Body of pancreas (tissue), 4 donors: ENCODE measurements around the gene AURKA. TPM values are rescaled to one million over a fixed set of nuclear protein-coding genes. Genes with fewer than 3 reads are reported as not detected.

Source experiments
- ATAC-seq: fragments of 150-250 bp; one replicate; pipeline ENCODE4 v1.9.1; 2016
- DNase-seq, 4 donors: peaks; one replicate each; pipeline ENCODE4 v3.0.0-alpha.2; 2019
- H3K27ac ChIP-seq, 4 donors: fragments of 200-600 bp; sonication (generic); 1 replicate in 3 of 4; 2 replicates in 1 of 4; pipeline versions ENCODE4 v1.5.1 to v1.6.1; 2016 to 2019; ENCODE audit warnings: mild to moderate bottlenecking in 1 of 4, mixed read lengths in 1 of 4, moderate library complexity in 1 of 4
- H3K27me3 ChIP-seq, 2 donors: fragments of 200-600 bp; sonication (generic); one replicate each; pipeline ENCODE4 v1.6.0; 2016; ENCODE audit warnings: mild to moderate bottlenecking in 1 of 2
- H3K36me3 ChIP-seq, 2 donors: fragments of 200-600 bp; sonication (generic); replicated peaks in 1 of 2; 2 replicates each; pipeline ENCODE4 v1.5.1; 2016; ENCODE audit warnings: low read depth in 2 of 2; ENCODE audit not compliant: insufficient read depth in 1 of 2
- H3K4me1 ChIP-seq: fragments of 200-600 bp; sonication (generic); one replicate; pipeline ENCODE4 v1.6.0; 2016
- H3K4me3 ChIP-seq, 2 donors: fragments of 200-600 bp; sonication (generic); 1 replicate in 1 of 2; 2 replicates in 1 of 2; pipeline ENCODE4 v1.5.1; 2016 to 2019
- H3K9me3 ChIP-seq, 3 donors: fragments of 200-600 bp; sonication (generic); 1 replicate in 2 of 3; 2 replicates in 1 of 3; pipeline ENCODE4 v1.5.1; 2016
- POLR2A ChIP-seq, 3 donors: fragments of 450-650 bp; IDR thresholded peaks; one replicate each; pipeline ENCODE4 v1.6.1; 2016; ENCODE audit warnings: antibody characterized with exemption in 3 of 3, mild to moderate bottlenecking in 2 of 3
- WGBS, 2 donors: methylation state at CpG; one replicate each; pipeline ENCODE4 v1.1.5; 2017; 5-methylcytosine and 5-hydroxymethylcytosine counted together
- intact Hi-C: fragments of 100-400 bp; cut with DNase I; formaldehyde crosslinking; loops from one replicate; pipeline ENCODE4 v1.15.1; 2023
- total RNA-seq, 2 donors: library from RNA; depleted of rRNA; stranded (reverse); fragments of >200 nt; gene quantifications; one replicate each; pipeline ENCODE4 v1.1.0, GENCODE V29; 2016
- TF ChIP-seq, protein P1 (sequence below), 7 experiments: fragments of 450-650 bp in 4 of 7; fragments of 200-600 bp in 3 of 7; sonication (generic) in 3 of 7; IDR thresholded peaks; one replicate each; pipeline ENCODE4 v1.5.1; 2016 to 2019; ENCODE audit warnings: antibody characterized with exemption in 7 of 7

AURKA gene
- total RNA-seq, 2 donors from 2014 or later: 0.66 to 1.0 TPM

DNA sequence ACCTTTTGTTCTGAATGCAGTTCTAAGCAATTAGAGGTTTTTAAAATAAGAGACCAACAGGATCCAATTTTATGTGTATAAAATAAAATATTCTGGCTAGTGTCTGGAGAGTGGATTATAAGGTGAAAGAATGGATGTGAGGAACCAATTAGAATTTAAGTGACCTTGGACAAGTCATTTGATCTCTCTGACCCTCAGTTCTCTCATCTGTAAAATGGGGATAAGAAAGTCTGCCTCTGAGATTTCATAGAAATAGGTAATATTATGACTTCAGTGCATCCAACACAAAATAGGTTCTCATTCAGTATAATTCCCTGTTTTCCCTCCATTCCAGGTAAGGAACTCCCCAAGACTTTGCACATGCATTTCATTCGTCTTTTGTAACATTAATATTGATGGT, 38.9 kb upstream of the AURKA start:
- 40 to 50% methylated on average over 1 of the region's 1 CpG for WGBS, 2 donors
- H3K9me3 ChIP-seq: no peaks in the 10 kb centered on the region
- ATAC-seq (no peak), DNase-seq (no peak)
- H3K4me3 ChIP-seq: no peak overlapping the region
- no peak overlapping the region for H3K27ac ChIP-seq
- TF ChIP-seq, protein P1, sequence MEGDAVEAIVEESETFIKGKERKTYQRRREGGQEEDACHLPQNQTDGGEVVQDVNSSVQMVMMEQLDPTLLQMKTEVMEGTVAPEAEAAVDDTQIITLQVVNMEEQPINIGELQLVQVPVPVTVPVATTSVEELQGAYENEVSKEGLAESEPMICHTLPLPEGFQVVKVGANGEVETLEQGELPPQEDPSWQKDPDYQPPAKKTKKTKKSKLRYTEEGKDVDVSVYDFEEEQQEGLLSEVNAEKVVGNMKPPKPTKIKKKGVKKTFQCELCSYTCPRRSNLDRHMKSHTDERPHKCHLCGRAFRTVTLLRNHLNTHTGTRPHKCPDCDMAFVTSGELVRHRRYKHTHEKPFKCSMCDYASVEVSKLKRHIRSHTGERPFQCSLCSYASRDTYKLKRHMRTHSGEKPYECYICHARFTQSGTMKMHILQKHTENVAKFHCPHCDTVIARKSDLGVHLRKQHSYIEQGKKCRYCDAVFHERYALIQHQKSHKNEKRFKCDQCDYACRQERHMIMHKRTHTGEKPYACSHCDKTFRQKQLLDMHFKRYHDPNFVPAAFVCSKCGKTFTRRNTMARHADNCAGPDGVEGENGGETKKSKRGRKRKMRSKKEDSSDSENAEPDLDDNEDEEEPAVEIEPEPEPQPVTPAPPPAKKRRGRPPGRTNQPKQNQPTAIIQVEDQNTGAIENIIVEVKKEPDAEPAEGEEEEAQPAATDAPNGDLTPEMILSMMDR (IDR thresholded peaks at IDR 0.05): no peak
- no peak for TF ChIP-seq POLR2A (IDR thresholded peaks at IDR 0.05)
- intact Hi-C loops: no loop called here
- H3K4me1 ChIP-seq: no peaks in the 10 kb centered on the region
- H3K27me3 ChIP-seq: no peaks in the 10 kb centered on the region
- no peaks in the 10 kb centered on the region for H3K36me3 ChIP-seq

DNA sequence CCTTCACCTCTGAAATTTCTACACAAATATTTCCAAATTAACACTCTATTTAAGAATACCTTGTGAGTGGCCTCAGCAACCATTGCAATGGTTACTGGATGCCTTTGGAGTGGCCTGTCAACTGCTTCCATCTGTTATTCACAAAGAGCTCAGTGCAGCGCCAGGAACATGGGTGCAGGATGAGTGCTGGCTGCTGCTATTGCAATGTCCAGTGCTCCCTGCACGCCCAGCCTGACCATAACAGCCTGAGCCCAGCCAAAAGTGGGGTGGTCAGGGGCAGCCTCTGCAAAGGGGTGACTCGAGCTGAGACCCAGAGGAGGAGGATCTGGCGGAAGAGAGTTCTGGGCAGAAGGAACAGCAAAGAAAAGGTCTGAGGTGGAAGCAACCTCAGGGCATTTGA, 38.4 kb upstream of the AURKA start:
- intact Hi-C loops: no loop called here
- no peaks in the 10 kb centered on the region for H3K27me3 ChIP-seq

DNA sequence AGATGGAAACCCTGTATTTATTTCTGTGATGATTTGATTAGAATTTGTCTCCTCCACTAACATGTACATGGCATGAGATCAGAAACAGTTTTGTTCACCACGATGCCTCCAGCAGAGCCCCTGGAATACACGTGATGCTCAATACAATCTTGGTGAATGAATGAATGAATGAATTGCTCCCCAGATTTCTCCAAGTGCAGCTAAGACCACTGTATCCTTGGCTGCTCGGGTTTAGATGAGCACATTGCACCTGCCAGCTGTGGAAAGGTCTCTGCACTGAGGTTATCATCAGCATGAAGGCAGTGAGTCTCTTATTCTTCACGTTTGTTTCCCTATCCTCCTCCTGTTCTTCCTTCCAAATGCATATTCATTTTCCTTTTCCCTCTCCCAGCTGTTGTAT, 37.9 kb upstream of the AURKA start:
- 33 to 36% methylated on average over 4 of the region's 4 CpGs for WGBS, 2 donors
- Histone ChIP-seq H3K27me3 (no peaks in the 10 kb centered on the region), H3K4me3 (no peak overlapping the region), H3K9me3 (no peaks in the 10 kb centered on the region), H3K27ac (no peak overlapping the region), H3K4me1 (no peaks in the 10 kb centered on the region), H3K36me3 (no peaks in the 10 kb centered on the region)
- no peak for TF ChIP-seq POLR2A (IDR thresholded peaks at IDR 0.05)
- TF ChIP-seq, protein P1 (IDR thresholded peaks at IDR 0.05): no peak
- DNase-seq (no peak), ATAC-seq (no peak)
- intact Hi-C loops: no loop called here

More for the DNA sequence above, 38.4 kb upstream of the AURKA start:
- WGBS, 2 donors: 45 to 53% methylated on average over 4 of the region's 4 CpGs
- Histone ChIP-seq H3K9me3 (no peaks in the 10 kb centered on the region), H3K27ac (no peak overlapping the region), H3K4me1 (no peaks in the 10 kb centered on the region), H3K36me3 (no peaks in the 10 kb centered on the region), H3K4me3 (no peak overlapping the region)
- ATAC-seq (no peak), DNase-seq (no peak)
- TF ChIP-seq, protein P1 (IDR thresholded peaks at IDR 0.05): no peak

DNA sequence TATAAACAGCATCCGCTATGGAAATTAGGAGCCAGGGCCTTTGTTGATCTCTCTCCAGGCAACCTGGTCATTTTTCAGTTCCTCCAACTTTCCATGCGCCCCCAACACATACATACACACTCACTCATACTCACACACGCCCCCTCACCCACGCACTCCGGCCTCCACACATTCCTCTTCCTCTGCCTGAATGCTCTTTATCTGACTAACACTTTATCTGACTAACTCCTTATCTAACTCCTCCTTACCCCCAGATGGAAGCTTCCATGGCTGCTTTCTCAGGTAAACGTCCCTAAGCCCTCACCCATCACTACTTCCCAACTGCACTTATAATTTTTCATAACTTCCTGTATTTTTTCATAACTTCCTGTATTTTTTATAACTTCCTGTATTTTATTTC, 37.5 kb upstream of the AURKA start:
- H3K27ac ChIP-seq: no peak overlapping the region
- TF ChIP-seq, protein P1 (IDR thresholded peaks at IDR 0.05): no peak
- TF ChIP-seq POLR2A (IDR thresholded peaks at IDR 0.05): no peak
- ATAC-seq: no peak
- H3K4me1 ChIP-seq: no peaks in the 10 kb centered on the region
- intact Hi-C loops: no loop called here
- WGBS, 2 donors: 35 to 51% methylated on average over 6 of the region's 6 CpGs
- no peaks in the 10 kb centered on the region for H3K36me3 ChIP-seq
- H3K4me3 ChIP-seq: no peak overlapping the region
- DNase-seq: no peak
- H3K27me3 ChIP-seq: no peaks in the 10 kb centered on the region
- H3K9me3 ChIP-seq: no peaks in the 10 kb centered on the region

DNA sequence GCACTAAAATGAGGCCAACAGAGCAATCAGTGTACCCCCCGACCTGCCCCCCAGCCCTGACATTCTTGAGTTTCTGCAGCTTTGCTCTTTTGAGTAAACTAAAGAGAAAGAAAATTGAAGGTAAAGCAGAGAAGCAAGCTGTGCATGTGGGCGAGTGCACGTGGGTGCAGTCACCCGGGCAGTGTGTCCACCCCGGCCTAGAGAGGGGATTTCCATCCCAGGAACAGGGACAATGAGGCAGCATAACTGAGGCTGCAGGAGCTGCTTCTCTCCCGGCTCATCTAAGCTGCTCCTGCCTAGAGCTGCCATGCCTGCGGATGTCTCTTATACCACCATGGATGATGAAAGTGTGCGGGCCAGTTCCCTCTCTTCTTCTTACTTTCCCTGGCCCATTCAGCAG, 36.9 kb upstream of the AURKA start:
- WGBS, 2 donors: 48 to 60% methylated on average over 8 of the region's 8 CpGs
- TF ChIP-seq, protein P1 (IDR thresholded peaks at IDR 0.05): no peak
- no peak for TF ChIP-seq POLR2A (IDR thresholded peaks at IDR 0.05)
- Histone ChIP-seq H3K4me3 (no peak overlapping the region), H3K27ac (no peak overlapping the region), H3K27me3 (no peaks in the 10 kb centered on the region), H3K9me3 (no peaks in the 10 kb centered on the region), H3K36me3 (no peaks in the 10 kb centered on the region), H3K4me1 (no peaks in the 10 kb centered on the region)
- intact Hi-C loops: no loop called here
- no peak for ATAC-seq
- DNase-seq: no peak
